HFF-Myc (cell line): ENCODE results near the gene ASPHD1.
"Not testable (repeated sequence)": the region's sequence is repeated elsewhere in the genome, so short reads cannot be mapped to it uniquely, and the experiment has no call there.

Experiments
- DNase-seq: peaks from one replicate; pipeline ENCODE4 v3.0.0-alpha.2; 2011; ENCODE audit warnings: low read depth; ENCODE audit errors: extremely low read depth
- H3K4me3 ChIP-seq: replicated peaks from 2 replicates; pipeline ENCODE4 v1.5.1; 2011; ENCODE audit warnings: low read depth, mild to moderate bottlenecking, control low read depth, low read length
- CTCF ChIP-seq: IDR thresholded peaks from 2 replicates; pipeline ENCODE4 v1.5.1; 2012; ENCODE audit warnings: mild to moderate bottlenecking, low read depth, low read length, control low read depth; ENCODE audit errors: missing control alignments

The ASPHD1 gene

GRCh38 chr16:29868396-29869009, 31.8 kb upstream of the ASPHD1 start:
- DNase-seq: no peak
- no peak overlapping the region for H3K4me3 ChIP-seq
- no peak for TF ChIP-seq CTCF

GRCh38 chr16:29869067-29869466, 31.2 kb upstream of the ASPHD1 start:
- not testable (repeated sequence) for H3K4me3 ChIP-seq, DNase-seq

GRCh38 chr16:29871822-29872546, 28.3 kb upstream of the ASPHD1 start:
- TF ChIP-seq CTCF: no peak
- no peak overlapping the region for H3K4me3 ChIP-seq
- DNase-seq: no peak

GRCh38 chr16:29873319-29873718, 27.0 kb upstream of the ASPHD1 start:
- no peak for TF ChIP-seq CTCF
- no peak for DNase-seq
- H3K4me3 ChIP-seq: no peak overlapping the region

GRCh38 chr16:29875206-29875605, 25.1 kb upstream of the ASPHD1 start:
- DNase-seq: no peak
- TF ChIP-seq CTCF: no peak
- H3K4me3 ChIP-seq: no peak overlapping the region

- DNase-seq: no peak
- no peak for TF ChIP-seq CTCF
- peak overlapping the region; percentile 7; the same call in 1 of the 2 replicates for H3K4me3 ChIP-seq
These were observed 24.1 kb upstream of the ASPHD1 start for GRCh38 chr16:29876217-29876593.

GRCh38 chr16:29876594-29877249, 23.6 kb upstream of the ASPHD1 start:
- H3K4me3 ChIP-seq: peak overlapping the region; percentile 7; the same call in 1 of the 2 replicates
- DNase-seq: no peak

More at GRCh38 chr16:29876594-29877249, 23.6 kb upstream of the ASPHD1 start:
- no peak for TF ChIP-seq CTCF
